ENCODE data around the gene C10orf67.

The C10orf67 gene

DNA sequence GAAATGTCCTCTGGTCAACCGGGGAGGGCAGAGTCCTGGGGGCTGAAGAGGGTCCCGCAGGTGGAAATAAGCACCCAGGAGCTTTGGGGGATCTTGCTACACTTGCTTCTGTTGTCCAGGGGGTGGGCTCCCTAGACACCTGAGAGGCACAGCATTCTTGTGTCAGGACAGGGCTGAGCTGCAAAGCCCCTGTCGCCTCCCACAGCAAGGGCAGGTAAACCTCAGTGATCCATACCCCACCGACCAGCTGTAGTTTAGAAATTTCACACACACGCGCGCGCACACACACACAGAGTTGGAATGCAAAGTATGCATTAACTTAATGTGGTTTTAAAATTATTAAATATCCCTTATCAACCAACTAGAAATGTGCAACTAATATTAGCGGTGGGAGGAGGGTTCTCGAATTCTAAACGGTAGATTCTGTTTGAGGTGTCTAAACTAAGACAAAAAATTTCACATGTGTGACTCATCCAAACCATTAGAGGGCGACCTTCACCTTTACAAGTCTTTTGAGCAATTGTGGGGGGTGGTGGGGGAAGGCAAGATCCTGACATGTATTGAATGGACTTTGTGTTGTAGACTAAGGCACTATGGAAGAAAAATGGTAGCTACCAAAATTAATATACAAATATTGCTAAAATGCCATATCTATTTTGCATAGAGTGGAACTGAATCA is 186.8 kb downstream of the C10orf67 start:
- H3F3A ChIP-seq (ENCODE audit: insufficient read depth), result no peaks in the 10 kb centered on the region
- no peak for TF ChIP-seq EZH2phosphoT487 (conservative IDR thresholded peaks at IDR 0.05; ENCODE audit: low read length)
- TF ChIP-seq, protein P1, sequence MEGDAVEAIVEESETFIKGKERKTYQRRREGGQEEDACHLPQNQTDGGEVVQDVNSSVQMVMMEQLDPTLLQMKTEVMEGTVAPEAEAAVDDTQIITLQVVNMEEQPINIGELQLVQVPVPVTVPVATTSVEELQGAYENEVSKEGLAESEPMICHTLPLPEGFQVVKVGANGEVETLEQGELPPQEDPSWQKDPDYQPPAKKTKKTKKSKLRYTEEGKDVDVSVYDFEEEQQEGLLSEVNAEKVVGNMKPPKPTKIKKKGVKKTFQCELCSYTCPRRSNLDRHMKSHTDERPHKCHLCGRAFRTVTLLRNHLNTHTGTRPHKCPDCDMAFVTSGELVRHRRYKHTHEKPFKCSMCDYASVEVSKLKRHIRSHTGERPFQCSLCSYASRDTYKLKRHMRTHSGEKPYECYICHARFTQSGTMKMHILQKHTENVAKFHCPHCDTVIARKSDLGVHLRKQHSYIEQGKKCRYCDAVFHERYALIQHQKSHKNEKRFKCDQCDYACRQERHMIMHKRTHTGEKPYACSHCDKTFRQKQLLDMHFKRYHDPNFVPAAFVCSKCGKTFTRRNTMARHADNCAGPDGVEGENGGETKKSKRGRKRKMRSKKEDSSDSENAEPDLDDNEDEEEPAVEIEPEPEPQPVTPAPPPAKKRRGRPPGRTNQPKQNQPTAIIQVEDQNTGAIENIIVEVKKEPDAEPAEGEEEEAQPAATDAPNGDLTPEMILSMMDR (IDR thresholded peaks at IDR 0.05; ENCODE audit: insufficient read depth, low read length, poor library complexity, severe bottlenecking), result no peak
- no peaks in the 10 kb centered on the region for H3K27me3 ChIP-seq (ENCODE audit: low read length)
- no peak overlapping the region for H3K4me3 ChIP-seq (ENCODE audit: insufficient read depth, low read length, poor library complexity, severe bottlenecking)
- no peak overlapping the region for H2AFZ ChIP-seq (ENCODE audit: low read depth, low read length, severe bottlenecking)
- H3K36me3 ChIP-seq (ENCODE audit: low read length), result no peaks in the 10 kb centered on the region
- no peaks in the 10 kb centered on the region for H3K9me3 ChIP-seq (ENCODE audit: insufficient read depth, low read length)
- no peak overlapping the region for H3K4me2 ChIP-seq (ENCODE audit: low read depth, low read length, poor library complexity, severe bottlenecking)
- H3K79me2 ChIP-seq (ENCODE audit: insufficient read depth, low read length), result no peaks in the 10 kb centered on the region
- H3K27ac ChIP-seq (ENCODE audit: low read depth, low read length), result no peak overlapping the region
- no peaks in the 10 kb centered on the region for H4K20me1 ChIP-seq (ENCODE audit: low read depth, low read length)
- H3K9ac ChIP-seq (ENCODE audit: low read length), result no peak overlapping the region
- no peaks in the 10 kb centered on the region for H3K9me2 ChIP-seq (replicated peaks; ENCODE audit: insufficient read depth, low read length)

DNA sequence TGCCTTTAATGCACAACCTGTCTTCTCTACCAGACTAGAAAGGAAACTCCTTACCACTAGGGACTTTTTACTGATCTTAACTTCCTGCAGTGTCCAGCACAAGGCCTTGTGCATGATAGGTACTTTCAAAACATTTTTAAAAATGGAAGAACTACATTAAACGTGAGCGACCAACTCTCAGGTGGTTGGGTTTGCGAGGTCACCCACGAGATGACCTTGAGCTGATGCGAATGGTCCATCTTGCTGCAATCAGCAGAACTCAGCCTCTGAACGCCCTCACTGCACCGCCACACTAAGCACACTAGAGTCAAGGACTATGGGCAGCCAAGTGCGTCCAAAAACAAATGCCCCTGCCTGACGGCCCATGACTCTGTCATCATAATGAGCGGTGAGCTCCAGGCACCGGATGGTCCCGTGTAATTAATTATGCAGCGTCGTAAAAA is 187.3 kb downstream of the C10orf67 start:
- no peaks in the 10 kb centered on the region for H3K79me2 ChIP-seq (ENCODE audit: insufficient read depth, low read length)
- TF ChIP-seq, protein P1 (IDR thresholded peaks at IDR 0.05; ENCODE audit: insufficient read depth, low read length, poor library complexity, severe bottlenecking), result no peak
- no peak for TF ChIP-seq EZH2phosphoT487 (conservative IDR thresholded peaks at IDR 0.05; ENCODE audit: low read length)
- no peak overlapping the region for H3K4me2 ChIP-seq (ENCODE audit: low read depth, low read length, poor library complexity, severe bottlenecking)
- H2AFZ ChIP-seq (ENCODE audit: low read depth, low read length, severe bottlenecking), result no peak overlapping the region
- no peaks in the 10 kb centered on the region for H3K9me2 ChIP-seq (replicated peaks; ENCODE audit: insufficient read depth, low read length)
- H3K27me3 ChIP-seq (ENCODE audit: low read length), result no peaks in the 10 kb centered on the region
- H3K27ac ChIP-seq (ENCODE audit: low read depth, low read length), result no peak overlapping the region
- no peaks in the 10 kb centered on the region for H4K20me1 ChIP-seq (ENCODE audit: low read depth, low read length)
- H3K36me3 ChIP-seq (ENCODE audit: low read length), result no peaks in the 10 kb centered on the region
- H3F3A ChIP-seq (ENCODE audit: insufficient read depth), result no peaks in the 10 kb centered on the region
- no peak overlapping the region for H3K4me3 ChIP-seq (ENCODE audit: insufficient read depth, low read length, poor library complexity, severe bottlenecking)
- H3K9ac ChIP-seq (ENCODE audit: low read length), result no peak overlapping the region
- no peaks in the 10 kb centered on the region for H3K9me3 ChIP-seq (ENCODE audit: insufficient read depth, low read length)

GRCh38 chr10:23156447-23157150 is 188.0 kb downstream of the C10orf67 start:
- H3K4me2 ChIP-seq (ENCODE audit: low read depth, low read length, poor library complexity, severe bottlenecking), result no peak overlapping the region
- no peak overlapping the region for H3K9ac ChIP-seq (ENCODE audit: low read length)
- H2AFZ ChIP-seq (ENCODE audit: low read depth, low read length, severe bottlenecking), result no peak overlapping the region
- no peaks in the 10 kb centered on the region for H3K9me3 ChIP-seq (ENCODE audit: insufficient read depth, low read length)
- no peaks in the 10 kb centered on the region for H3F3A ChIP-seq (ENCODE audit: insufficient read depth)
- TF ChIP-seq, protein P1 (IDR thresholded peaks at IDR 0.05; ENCODE audit: insufficient read depth, low read length, poor library complexity, severe bottlenecking), result no peak
- no peak for TF ChIP-seq EZH2phosphoT487 (conservative IDR thresholded peaks at IDR 0.05; ENCODE audit: low read length)
- no peaks in the 10 kb centered on the region for H4K20me1 ChIP-seq (ENCODE audit: low read depth, low read length)
- no peaks in the 10 kb centered on the region for H3K79me2 ChIP-seq (ENCODE audit: insufficient read depth, low read length)
- H3K27me3 ChIP-seq (ENCODE audit: low read length), result no peaks in the 10 kb centered on the region
- H3K4me3 ChIP-seq (ENCODE audit: insufficient read depth, low read length, poor library complexity, severe bottlenecking), result no peak overlapping the region
- H3K9me2 ChIP-seq (replicated peaks; ENCODE audit: insufficient read depth, low read length), result no peaks in the 10 kb centered on the region
- H3K36me3 ChIP-seq (ENCODE audit: low read length), result no peaks in the 10 kb centered on the region
- no peak overlapping the region for H3K27ac ChIP-seq (ENCODE audit: low read depth, low read length)
